Non-pigmented ciliary epithelial cell (primary cell): ENCODE measurements around the gene VRK1.
A peak's percentile ranks its signal among the peaks of the same experiment; 100 is the strongest.
"Not testable (repeated sequence)": the region's sequence is repeated elsewhere in the genome, so short reads cannot be mapped to it uniquely, and the experiment has no call there.

Experiments
- DNase-seq: peaks from one replicate; pipeline ENCODE4 v3.0.0-alpha.2; 2010; ENCODE audit warnings: low read depth

The VRK1 gene

GRCh38 chr14:96883974-96884373 is 86.8 kb downstream of the VRK1 start:
- not testable (repeated sequence) for DNase-seq

- DNase-seq = no peak
Observed at GRCh38 chr14:96888158-96888557, 91.0 kb downstream of the VRK1 start.

DNA sequence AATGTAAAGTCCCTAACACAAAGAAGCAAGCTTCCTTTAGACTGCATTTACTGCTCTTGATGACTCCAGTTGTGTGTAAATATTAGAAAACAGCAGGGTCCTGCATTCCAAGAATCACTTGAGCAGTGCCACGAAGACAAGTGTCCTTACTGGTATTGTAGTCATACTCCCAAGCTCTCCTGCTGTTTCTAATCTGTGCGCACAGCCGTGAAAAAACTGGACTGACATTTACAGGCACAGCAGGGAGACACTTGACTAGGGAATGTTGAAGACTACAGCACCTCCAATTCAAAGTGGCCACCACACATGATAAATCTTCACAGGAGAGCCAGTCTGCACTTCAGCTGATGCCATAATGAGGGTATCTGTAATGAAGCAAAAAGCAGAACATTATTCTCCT is 91.4 kb downstream of the VRK1 start:
- DNase-seq = peak; percentile 20

GRCh38 chr14:96889091-96889490 is 91.9 kb downstream of the VRK1 start:
- no peak for DNase-seq

DNA sequence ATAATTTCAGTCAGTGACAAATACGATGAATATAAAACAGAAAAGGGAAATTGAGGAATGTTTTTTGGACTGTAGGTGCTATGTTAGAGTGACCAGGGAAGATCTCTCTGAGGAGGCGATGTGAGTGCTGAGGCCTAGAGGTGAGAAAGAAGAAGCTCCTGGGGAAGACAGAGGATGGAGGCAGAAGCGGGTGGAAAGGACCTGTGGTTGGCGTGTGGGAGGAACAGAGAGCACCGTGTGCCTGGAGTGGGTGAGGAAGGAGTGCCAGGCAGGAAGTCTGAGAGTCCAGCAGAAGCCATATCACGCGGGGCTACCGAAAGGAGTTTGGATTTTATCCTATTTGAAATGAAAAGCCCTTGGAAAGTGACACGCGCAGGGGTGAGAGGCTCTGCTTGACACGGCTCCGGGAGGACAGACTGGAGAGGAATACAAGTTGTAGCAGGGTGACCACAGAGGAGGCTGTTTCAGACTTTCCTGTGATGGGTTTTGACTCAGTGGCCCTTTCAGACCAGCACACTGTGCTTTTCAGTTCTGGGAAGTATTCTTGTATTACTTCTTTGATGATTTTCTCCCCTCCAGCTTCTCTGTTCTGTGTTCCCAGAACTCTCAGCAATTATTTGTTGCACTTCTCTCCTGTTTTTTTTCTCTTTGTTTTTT is 96.9 kb downstream of the VRK1 start:
- no peak for DNase-seq

- DNase-seq = no peak
Observed at GRCh38 chr14:96894966-96895365, 97.8 kb downstream of the VRK1 start.

- DNase-seq = no peak
Observed at GRCh38 chr14:96895658-96896271, 98.6 kb downstream of the VRK1 start.

GRCh38 chr14:96897184-96897583 is 100.0 kb downstream of the VRK1 start:
- DNase-seq = no peak

DNA sequence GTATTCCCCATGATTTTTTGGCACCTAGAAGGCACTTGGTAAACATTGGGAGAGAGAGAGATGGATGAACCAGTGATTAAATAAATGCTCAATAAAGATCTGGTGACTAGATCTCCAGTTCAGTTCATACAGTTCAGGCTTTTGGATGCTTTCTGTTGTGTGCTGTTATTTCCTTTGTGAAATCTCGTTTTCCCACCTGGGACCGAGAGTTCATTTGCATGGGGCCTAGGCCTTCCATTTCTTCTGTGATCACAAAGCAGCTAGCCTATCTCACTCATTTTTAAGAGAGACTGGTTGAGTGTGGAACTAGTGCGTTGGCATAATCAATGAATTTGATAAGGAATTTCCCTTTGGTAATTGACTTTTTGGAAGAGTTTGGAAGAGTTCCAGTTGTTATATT is 104.0 kb downstream of the VRK1 start:
- DNase-seq = no peak

DNA sequence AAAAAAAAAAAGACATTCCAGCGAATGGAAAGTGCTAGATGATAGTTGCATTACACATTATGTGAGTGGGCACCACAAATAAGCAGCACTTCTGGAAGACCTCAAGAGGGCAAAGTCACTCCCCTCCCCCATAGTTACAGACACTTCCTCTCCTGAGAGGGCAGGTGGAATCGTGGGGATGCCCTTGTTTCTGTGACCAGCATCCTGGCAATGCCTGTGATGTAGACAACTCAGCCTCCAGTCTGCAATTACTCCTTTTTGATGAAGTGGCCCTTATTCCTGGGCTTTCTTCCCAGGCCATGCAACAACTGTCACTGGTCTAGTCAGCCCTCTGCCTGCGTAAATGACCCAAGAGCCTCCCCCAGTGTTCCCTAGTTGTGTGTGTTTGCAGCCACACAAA is 104.8 kb downstream of the VRK1 start:
- DNase-seq = no peak

GRCh38 chr14:96903444-96904023 is 106.4 kb downstream of the VRK1 start:
- no peak for DNase-seq

DNA sequence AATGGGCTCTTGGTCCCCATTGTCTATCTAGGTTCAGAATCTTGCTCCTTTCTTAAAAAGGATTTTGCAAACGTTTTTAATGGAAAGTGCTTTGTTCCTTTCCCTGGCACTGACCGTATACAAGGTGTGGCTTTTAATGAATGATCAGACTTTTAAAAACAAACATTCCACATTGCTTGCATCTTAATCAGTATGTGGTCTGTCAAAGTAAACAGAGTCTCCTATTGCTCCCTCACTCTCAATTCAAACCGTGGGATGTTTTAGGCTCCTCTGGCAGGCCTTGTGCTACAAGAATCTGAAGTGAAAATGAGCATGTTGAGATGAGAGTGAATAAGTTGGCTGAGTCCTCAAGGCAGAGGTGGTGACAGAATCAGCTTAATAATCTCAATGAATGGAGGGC is 107.0 kb downstream of the VRK1 start:
- DNase-seq = no peak

- no peak for DNase-seq
Observed at GRCh38 chr14:96905065-96905464, 107.9 kb downstream of the VRK1 start.

- no peak for DNase-seq
Observed at GRCh38 chr14:96905825-96906224, 108.6 kb downstream of the VRK1 start.

- DNase-seq = no peak
Observed at GRCh38 chr14:96906434-96906833, 109.3 kb downstream of the VRK1 start.

DNA sequence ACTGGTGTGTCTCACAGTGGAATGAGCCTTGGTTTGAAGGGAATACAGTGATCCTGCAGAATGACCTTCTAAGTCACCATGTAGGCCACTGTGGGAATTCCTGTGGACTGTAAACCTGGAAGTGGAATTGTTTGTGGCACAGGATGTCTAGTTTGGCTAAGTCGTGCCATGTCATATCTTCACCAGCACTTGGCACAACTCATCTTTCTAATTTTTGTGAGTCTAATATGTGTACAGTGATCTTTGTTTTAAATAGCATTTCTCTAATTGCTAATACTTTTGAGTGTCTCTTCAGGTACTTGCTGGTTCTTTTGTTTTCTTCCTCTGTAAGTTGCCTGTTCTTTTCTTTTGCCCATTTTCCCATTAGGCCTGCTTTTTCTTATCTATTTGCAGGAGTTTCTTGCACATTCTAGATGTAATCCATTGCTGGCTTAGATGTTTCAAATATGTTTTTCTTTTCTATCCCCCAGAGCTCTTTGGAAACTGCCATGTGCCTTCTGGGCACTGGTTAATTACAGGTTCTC is 112.7 kb downstream of the VRK1 start:
- DNase-seq = no peak

GRCh38 chr14:96911499-96912149 is 114.4 kb downstream of the VRK1 start:
- no peak for DNase-seq

DNA sequence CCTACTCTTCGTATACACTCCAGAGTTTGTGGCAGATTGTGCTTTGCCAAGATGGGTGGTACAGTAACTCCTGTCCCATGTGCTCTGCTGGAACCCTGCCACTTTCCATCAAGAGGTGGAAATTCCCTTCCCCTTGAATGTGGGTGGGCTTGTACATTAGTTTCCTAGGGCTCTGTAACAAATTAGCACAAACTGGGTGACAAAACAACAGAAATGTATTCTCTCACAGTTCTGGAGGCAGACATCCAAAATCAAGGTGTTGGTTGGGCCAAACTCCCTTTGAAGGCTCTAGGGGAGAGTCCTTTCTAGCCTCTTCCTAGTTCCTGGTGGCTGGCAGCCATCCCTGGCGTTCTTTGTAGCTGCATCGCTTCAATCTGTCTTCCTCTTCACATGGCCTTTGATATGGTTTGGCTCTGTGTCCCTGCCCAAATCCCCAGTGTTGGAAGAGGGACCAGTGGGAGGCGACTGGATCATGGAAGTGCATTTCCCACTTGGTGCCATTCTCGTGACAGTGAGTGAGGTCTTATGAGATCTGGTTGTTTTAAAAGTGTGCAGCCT is 117.5 kb downstream of the VRK1 start:
- DNase-seq = no peak

- DNase-seq = no peak
Observed at GRCh38 chr14:96915478-96915877, 118.3 kb downstream of the VRK1 start.

GRCh38 chr14:96916751-96917150 is 119.6 kb downstream of the VRK1 start:
- no peak for DNase-seq

DNA sequence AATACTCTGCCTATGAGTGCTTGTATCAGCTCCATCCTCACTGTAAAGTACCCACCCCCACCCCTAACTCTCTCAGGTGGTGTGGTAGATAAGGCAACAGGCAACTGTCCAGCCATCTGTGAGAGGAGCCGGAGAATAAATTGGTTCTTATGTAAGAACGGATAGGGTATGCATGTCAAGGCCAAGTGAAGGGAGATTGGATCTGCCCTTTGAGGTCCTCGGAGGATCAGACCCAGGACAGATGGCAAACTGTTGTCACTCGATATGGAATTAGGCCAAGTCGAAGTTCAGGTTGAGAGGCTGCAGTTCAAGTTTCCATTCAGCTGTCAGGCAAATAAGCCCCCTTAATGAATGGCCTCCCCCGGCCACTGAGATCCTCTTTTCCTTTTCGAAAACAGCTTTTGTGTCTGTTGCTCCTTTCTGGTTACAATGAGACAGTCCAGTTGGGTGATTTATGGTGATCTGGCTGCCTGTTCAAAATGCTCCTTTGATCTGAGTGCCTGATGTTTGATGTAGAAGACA is 120.3 kb downstream of the VRK1 start:
- DNase-seq = no peak

- no peak for DNase-seq
Observed at GRCh38 chr14:96920023-96920422, 122.8 kb downstream of the VRK1 start.
